ENCODE measurements around the gene ZMYND15. TPM values are rescaled to one million over a fixed set of nuclear protein-coding genes. Genes with fewer than 3 reads are reported as not detected.
A peak's percentile ranks its signal among the peaks of the same experiment; 100 is the strongest.

The ZMYND15 gene
- total RNA-seq, 1 donor from 2014 or later: 0.63 TPM

- DNase-seq (ENCODE audit: low spot score) (no peak), ATAC-seq (no peak)
These were observed 24.4 kb upstream of the ZMYND15 start for GRCh38 chr17:4715063-4715744.

- no peak for ATAC-seq
- DNase-seq (ENCODE audit: low spot score): no peak
These were observed 23.6 kb upstream of the ZMYND15 start for GRCh38 chr17:4716081-4716480.

GRCh38 chr17:4717791-4718190 is 21.8 kb upstream of the ZMYND15 start:
- ATAC-seq (no peak), DNase-seq (ENCODE audit: low spot score) (no peak)

GRCh38 chr17:4718276-4718675 is 21.4 kb upstream of the ZMYND15 start:
- ATAC-seq (no peak), DNase-seq (ENCODE audit: low spot score) (no peak)

GRCh38 chr17:4719146-4719545 is 20.5 kb upstream of the ZMYND15 start:
- no peak for DNase-seq (ENCODE audit: low spot score)
- ATAC-seq: no peak

- DNase-seq (ENCODE audit: low spot score): no peak
- no peak for ATAC-seq
These were observed 19.9 kb upstream of the ZMYND15 start for GRCh38 chr17:4719684-4720221.

- ATAC-seq: no peak
- no peak for DNase-seq (ENCODE audit: low spot score)
These were observed 18.8 kb upstream of the ZMYND15 start for GRCh38 chr17:4720787-4721186.

DNA sequence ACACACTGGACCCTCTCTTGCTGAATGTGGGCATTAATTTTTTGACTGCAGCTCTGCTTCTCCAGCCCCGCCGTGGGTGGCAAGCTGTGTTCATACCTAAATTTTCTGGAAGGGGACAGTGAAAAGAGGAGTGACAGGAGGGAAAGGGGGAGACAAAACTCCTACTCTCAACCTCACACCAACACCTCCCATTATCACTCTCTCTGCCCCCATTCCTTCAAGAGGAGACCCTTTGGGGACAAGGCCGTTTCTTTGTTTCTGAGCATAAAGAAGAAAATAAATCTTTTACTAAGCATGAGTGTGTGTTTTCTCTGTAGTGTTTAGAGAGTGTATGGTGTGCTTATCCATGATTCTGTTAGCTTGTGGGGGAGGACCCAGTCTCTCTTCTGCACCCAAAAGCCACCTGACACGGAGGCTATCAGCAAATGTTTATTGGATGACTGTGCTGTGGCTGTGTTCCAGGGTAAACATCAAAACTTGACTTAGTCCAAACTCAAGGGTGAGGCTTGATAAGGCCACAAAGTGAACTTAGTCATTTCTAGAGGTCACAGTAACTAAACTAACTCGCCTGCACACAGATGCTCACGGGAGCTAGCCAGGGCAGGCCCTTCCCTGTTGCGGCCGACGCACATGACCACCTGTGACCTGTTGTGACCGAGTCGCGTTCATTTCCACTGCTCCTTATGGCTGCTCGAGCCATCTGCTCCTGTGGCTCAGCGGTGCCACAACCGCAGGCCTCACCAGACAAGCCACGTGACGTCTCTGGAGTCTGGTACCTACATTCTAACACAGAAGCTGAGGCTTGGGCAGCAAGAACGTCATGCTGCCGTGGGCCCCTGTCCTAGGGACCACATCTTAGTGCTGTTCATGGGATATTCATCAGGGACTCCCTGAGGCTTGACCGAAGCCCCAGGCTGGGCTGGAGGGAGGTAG is 18.2 kb upstream of the ZMYND15 start:
- ATAC-seq (peak; percentile 91), DNase-seq (ENCODE audit: low spot score) (peak; percentile 87)

- no peak for DNase-seq (ENCODE audit: low spot score)
- no peak for ATAC-seq
These were observed 16.9 kb upstream of the ZMYND15 start for GRCh38 chr17:4722678-4723240.

DNA sequence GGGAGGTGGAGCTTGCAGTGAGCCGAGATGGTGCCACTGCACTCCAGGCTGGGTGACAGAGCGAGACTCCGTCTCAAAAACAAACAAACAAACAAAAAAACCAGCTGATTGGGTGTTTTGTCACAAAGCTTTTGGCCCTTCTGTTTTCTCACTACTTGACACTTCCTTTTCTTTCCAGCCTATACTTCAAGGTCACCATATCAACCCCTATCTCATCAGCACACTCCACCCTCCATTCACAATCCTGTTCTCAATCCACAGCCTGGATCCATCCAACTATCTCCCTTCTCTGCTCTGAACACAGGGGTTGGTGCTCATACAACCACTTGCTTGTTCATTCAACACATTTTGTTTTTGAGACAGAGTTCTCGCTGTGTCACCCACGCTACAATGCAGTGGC is 15.0 kb upstream of the ZMYND15 start:
- DNase-seq (ENCODE audit: low spot score) (no peak), ATAC-seq (no peak)

DNA sequence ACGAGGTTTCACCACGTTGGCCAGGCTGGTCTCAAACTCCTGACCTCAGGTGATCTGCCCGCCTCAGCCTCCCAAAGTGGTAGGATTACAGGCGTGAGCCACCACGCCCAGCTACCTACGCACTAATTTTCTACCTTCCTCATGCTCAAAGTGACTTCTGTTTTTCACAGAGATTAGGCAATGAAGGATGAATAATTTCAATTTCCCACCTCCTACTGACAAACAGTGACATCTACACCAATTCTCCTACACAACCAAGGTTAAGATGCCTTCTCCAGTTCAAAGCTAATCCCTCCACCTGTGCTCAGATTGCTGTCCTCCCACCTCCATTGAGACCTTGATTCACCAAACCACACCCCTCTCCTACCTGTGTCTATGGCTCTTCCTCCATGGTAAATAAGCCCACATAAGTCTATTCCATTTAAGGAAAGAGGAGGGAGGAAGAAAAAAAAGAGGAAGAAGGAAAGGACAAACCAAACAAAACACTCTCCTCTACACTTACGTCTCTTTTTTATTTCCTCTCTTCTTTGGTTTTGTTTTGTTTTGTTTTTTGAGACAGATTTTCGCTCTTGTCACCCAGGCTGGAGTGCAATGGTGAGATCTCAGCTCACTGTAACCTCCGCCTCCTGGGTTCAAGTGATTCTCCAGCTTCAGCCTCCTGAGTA is 13.9 kb upstream of the ZMYND15 start:
- no peak for ATAC-seq
- no peak for DNase-seq (ENCODE audit: low spot score)

GRCh38 chr17:4728124-4728523 is 11.5 kb upstream of the ZMYND15 start:
- no peak for DNase-seq (ENCODE audit: low spot score)
- no peak for ATAC-seq

- no peak for ATAC-seq
- no peak for DNase-seq (ENCODE audit: low spot score)
These were observed 6.5 kb upstream of the ZMYND15 start for GRCh38 chr17:4733073-4733531.

GRCh38 chr17:4734857-4735475 is 4.7 kb upstream of the ZMYND15 start:
- no peak for ATAC-seq
- no peak for DNase-seq (ENCODE audit: low spot score)

GRCh38 chr17:4735876-4736651 is 3.6 kb upstream of the ZMYND15 start:
- no peak for ATAC-seq
- DNase-seq (ENCODE audit: low spot score): peak; percentile 69

GRCh38 chr17:4738136-4739121 is 1.2 kb upstream of the ZMYND15 start:
- DNase-seq (ENCODE audit: low spot score) (no peak), ATAC-seq (no peak)

- no peak for ATAC-seq
- no peak for DNase-seq (ENCODE audit: low spot score)
These were observed 355 bp downstream of the ZMYND15 start for GRCh38 chr17:4740025-4740351.

DNA sequence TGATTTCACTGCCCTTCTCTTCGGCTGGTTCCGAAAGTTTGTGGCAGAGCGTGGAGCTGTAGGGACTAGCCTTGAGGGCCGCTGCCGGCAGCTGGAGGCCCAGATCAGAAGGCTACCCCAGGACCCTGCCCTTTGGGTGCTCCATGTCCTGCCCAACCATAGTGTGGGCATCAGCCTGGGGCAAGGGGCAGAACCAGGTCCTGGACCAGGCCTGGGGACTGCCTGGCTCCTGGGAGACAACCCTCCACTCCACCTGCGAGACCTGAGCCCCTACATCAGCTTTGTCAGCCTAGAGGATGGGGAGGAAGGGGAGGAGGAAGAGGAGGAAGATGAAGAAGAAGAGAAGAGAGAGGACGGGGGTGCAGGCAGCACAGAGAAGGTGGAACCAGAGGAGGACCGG is 951 bp downstream of the ZMYND15 start:
- DNase-seq (ENCODE audit: low spot score) (no peak), ATAC-seq (no peak)

GRCh38 chr17:4741544-4741943 is 1.9 kb downstream of the ZMYND15 start:
- DNase-seq (ENCODE audit: low spot score): no peak
- no peak for ATAC-seq

Measured in left lobe of liver (tissue), 2 donors.